HepG2 (cell line): ENCODE measurements around the gene URM1. TPM values are rescaled to one million over a fixed set of nuclear protein-coding genes. Genes with fewer than 3 reads are reported as not detected.

Experiments
- CEBPB ChIP-seq: IDR thresholded peaks from 2 replicates; pipeline ENCODE4 v1.6.1; 2011; ENCODE audit warnings: low read depth, low read length, improper control_type of control experiment, borderline replicate concordance
- DMAP1 ChIP-seq: IDR thresholded peaks from 2 replicates; pipeline ENCODE4 v1.6.1; 2016
- GFI1 ChIP-seq: sonication (generic); formaldehyde crosslinking; IDR thresholded peaks from 2 replicates; pipeline ENCODE4 v1.5.0; 2020; ENCODE audit warnings: missing genetic modification reagents, mild to moderate bottlenecking, borderline replicate concordance
- KAT7 ChIP-seq: IDR thresholded peaks from 2 replicates; pipeline ENCODE4 v1.6.1; 2018; ENCODE audit warnings: borderline replicate concordance, missing compliant biosample characterization
- KLF16 ChIP-seq, 2 experiments: sonication (generic) in 1 of 2; formaldehyde crosslinking in 1 of 2; IDR thresholded peaks; 2 replicates each; pipeline versions ENCODE4 v1.6.1 to v1.8.0; 2016 to 2023; ENCODE audit warnings: missing genetic modification reagents in 2 of 2, missing compliant biosample characterization in 1 of 2
- KMT2A ChIP-seq: sonication (generic); formaldehyde crosslinking; IDR thresholded peaks from 2 replicates; pipeline ENCODE4 v1.4.0; 2020; ENCODE audit warnings: missing genetic modification reagents
- MATR3 ChIP-seq: sonication (generic); formaldehyde crosslinking; IDR thresholded peaks from 2 replicates; pipeline ENCODE4 v1.4.0; 2020; ENCODE audit warnings: missing genetic modification reagents
- NFATC3 ChIP-seq: sonication (generic); formaldehyde crosslinking; IDR thresholded peaks from 2 replicates; pipeline ENCODE4 v1.5.1; 2020; ENCODE audit warnings: mild to moderate bottlenecking, missing genetic modification reagents
- PBX2 ChIP-seq: IDR thresholded peaks from 2 replicates; pipeline ENCODE4 v1.6.1; 2016; ENCODE audit warnings: control low read depth
- RARG ChIP-seq: sonication (generic); formaldehyde crosslinking; IDR thresholded peaks from 2 replicates; pipeline ENCODE4 v1.4.0; 2020; ENCODE audit warnings: low read depth, mild to moderate bottlenecking, missing genetic modification reagents
- TEF ChIP-seq: sonication (generic); formaldehyde crosslinking; IDR thresholded peaks from 2 replicates; pipeline ENCODE4 v1.5.0; 2020; ENCODE audit warnings: missing genetic modification reagents
- ZMYM3 ChIP-seq: sonication (generic); formaldehyde crosslinking; IDR thresholded peaks from 2 replicates; pipeline ENCODE4 v1.5.1; 2020; ENCODE audit warnings: mild to moderate bottlenecking, missing genetic modification reagents
- ZNF142 ChIP-seq: sonication (generic); formaldehyde crosslinking; IDR thresholded peaks from 2 replicates; pipeline ENCODE4 v1.4.0; 2020; ENCODE audit warnings: missing genetic modification reagents
- ZNF234 ChIP-seq: sonication (generic); formaldehyde crosslinking; conservative IDR thresholded peaks from 2 replicates; pipeline ENCODE4 v1.5.1; 2020; ENCODE audit warnings: mild to moderate bottlenecking, missing genetic modification reagents
- ZNF292 ChIP-seq: sonication (generic); formaldehyde crosslinking; IDR thresholded peaks from 2 replicates; pipeline ENCODE4 v1.8.1; 2022; ENCODE audit warnings: mild to moderate bottlenecking, low read depth, missing genetic modification reagents, borderline replicate concordance
- ZNF317 ChIP-seq: sonication (generic); formaldehyde crosslinking; IDR thresholded peaks from 2 replicates; pipeline ENCODE4 v1.5.0; 2020; ENCODE audit warnings: mild to moderate bottlenecking, missing genetic modification reagents
- ZNF569 ChIP-seq: sonication (generic); formaldehyde crosslinking; IDR thresholded peaks from 2 replicates; pipeline ENCODE4 v1.5.0; 2020; ENCODE audit warnings: mild to moderate bottlenecking, missing genetic modification reagents, moderate library complexity, borderline replicate concordance
- ZNF570 ChIP-seq: sonication (generic); formaldehyde crosslinking; IDR thresholded peaks from 2 replicates; pipeline ENCODE4 v1.4.0; 2020; ENCODE audit warnings: mild to moderate bottlenecking, missing genetic modification reagents, borderline replicate concordance
- ZNF75D ChIP-seq: sonication (generic); formaldehyde crosslinking; IDR thresholded peaks from 2 replicates; pipeline ENCODE4 v1.8.1; 2023; ENCODE audit warnings: missing genetic modification reagents, mild to moderate bottlenecking, borderline replicate concordance
- ZNF772 ChIP-seq: sonication (generic); formaldehyde crosslinking; IDR thresholded peaks from 2 replicates; pipeline ENCODE4 v1.5.0; 2020; ENCODE audit warnings: mild to moderate bottlenecking, missing genetic modification reagents
- ZNF773 ChIP-seq: sonication (generic); formaldehyde crosslinking; IDR thresholded peaks from 2 replicates; pipeline ENCODE4 v1.4.0; 2020; ENCODE audit warnings: missing genetic modification reagents, borderline replicate concordance
- polyA plus RNA-seq, 8 experiments: library from polyadenylated mRNA; depleted of rRNA in 3 of 8; stranded (reverse) in 7 of 8; unstranded in 1 of 8; fragments of >200 nt; fragmentation: Illumina TruSeq in 4 of 8; extraction: Trizol in 4 of 8; gene quantifications; 2 replicates each; pipeline versions ENCODE4 v1.2.1 to v1.2.3, GENCODE V29; 2011 to 2016; ENCODE audit warnings: low read depth in 4 of 8, missing spikeins in 1 of 8, mixed read lengths in 1 of 8; ENCODE audit not compliant: insufficient read depth in 1 of 8
- total RNA-seq, 5 experiments: library from RNA; depleted of rRNA; stranded (reverse); fragments of >200 nt; fragmentation: Illumina TruSeq; extraction: Trizol; gene quantifications; 2 replicates each; pipeline ENCODE4 v1.2.3, GENCODE V29; 2016; ENCODE audit warnings: low read depth in 1 of 5
- TF ChIP-seq, protein P1 (sequence below): IDR thresholded peaks from 2 replicates; pipeline ENCODE4 v1.6.1; 2012; ENCODE audit warnings: low read depth, low read length, improper control_type of control experiment

URM1 gene
- total and polyA plus RNA-seq, 2 of the 13 experiments (the other 11 are each of a cell fraction or from before 2014, with no cell fraction given), result 37.1 to 41.3 TPM

DNA sequence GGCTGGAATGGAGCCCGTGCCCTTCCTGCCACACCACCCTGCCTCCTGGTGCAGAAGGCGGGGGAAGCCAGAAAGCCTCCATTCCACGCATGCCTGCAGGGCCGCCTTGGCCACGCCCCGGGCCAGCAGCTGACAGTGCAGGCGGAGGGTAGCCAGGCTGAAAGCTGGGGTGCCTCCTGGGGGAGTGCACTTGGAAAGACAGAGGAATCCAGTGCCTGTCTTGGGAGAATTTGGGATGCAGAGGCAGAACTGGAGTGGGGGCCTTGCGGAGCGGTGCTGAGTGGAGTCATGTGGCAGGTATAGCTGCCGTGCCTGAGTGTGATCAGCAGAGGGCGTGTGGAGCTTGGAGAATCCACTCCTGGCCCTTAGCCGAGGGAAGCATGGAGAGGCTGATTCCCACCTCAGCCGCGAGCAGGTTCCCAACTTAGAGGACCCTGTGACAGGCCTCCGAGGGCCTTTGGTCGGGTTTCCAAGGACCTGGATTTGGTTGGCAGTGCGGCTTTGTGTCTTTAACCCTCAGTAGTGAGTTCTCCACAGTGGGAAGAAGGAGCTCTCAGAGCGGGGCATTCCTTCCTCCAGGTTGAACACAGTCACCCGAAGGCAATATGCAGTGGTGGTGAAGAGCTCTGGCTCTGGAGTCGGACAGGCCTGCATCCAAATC is 9.1 kb upstream of the URM1 start (continued):
- TF ChIP-seq, protein P1, sequence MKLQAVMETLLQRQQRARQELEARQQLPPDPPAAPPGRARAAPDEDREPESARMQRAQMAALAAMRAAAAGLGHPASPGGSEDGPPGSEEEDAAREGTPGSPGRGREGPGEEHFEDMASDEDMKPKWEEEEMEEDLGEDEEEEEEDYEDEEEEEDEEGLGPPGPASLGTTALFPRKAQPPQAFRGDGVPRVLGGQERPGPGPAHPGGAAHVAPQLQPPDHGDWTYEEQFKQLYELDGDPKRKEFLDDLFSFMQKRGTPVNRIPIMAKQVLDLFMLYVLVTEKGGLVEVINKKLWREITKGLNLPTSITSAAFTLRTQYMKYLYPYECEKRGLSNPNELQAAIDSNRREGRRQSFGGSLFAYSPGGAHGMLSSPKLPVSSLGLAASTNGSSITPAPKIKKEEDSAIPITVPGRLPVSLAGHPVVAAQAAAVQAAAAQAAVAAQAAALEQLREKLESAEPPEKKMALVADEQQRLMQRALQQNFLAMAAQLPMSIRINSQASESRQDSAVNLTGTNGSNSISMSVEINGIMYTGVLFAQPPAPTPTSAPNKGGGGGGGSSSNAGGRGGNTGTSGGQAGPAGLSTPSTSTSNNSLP, result no peak
- peak; percentile 20; the same call in 1 of the 2 replicates for TF ChIP-seq ZNF292 (CRISPR knock-in tag)
- no peak for TF ChIP-seq ZNF570 (CRISPR knock-in tag)
- TF ChIP-seq NFATC3 (CRISPR knock-in tag), result no peak
- no peak for TF ChIP-seq ZNF75D (CRISPR knock-in tag)
- no peak for TF ChIP-seq DMAP1 (CRISPR knock-in tag)
- TF ChIP-seq MATR3 (CRISPR knock-in tag), result no peak
- TF ChIP-seq TEF (CRISPR knock-in tag), result no peak
- no peak for TF ChIP-seq KAT7 (CRISPR knock-in tag)
- no peak for TF ChIP-seq ZNF317 (CRISPR knock-in tag)
- TF ChIP-seq ZNF234 (CRISPR knock-in tag), result no peak
- TF ChIP-seq GFI1, result no peak
- no peak for TF ChIP-seq ZNF772
- TF ChIP-seq RARG (CRISPR knock-in tag), result no peak
- TF ChIP-seq KLF16 (CRISPR knock-in tag; IDR thresholded peaks at IDR 0.05), result peak in 1 of 2 experiments; percentile 67; a peak in 1 of 4 replicates
- TF ChIP-seq ZMYM3 (CRISPR knock-in tag), result no peak
- no peak for TF ChIP-seq ZNF142
- no peak for TF ChIP-seq CEBPB
- no peak for TF ChIP-seq ZNF569 (CRISPR knock-in tag)
- no peak for TF ChIP-seq ZNF773
- TF ChIP-seq PBX2 (CRISPR knock-in tag), result no peak
- TF ChIP-seq KMT2A, result no peak
